ENCODE data around the gene WDR64. TPM values are rescaled to one million over a fixed set of nuclear protein-coding genes. Genes with fewer than 3 reads are reported as not detected.

WDR64 gene
- total RNA-seq, 1 donor from 2014 or later = not detected

GRCh38 chr1:241684108-241684507 is 32.0 kb downstream of the WDR64 start:
- no peak for DNase-seq (ENCODE audit: extremely low spot score in 2 of 2)
- Histone ChIP-seq H3K27ac (no peak overlapping the region), H3K4me1 (no peaks in the 10 kb centered on the region), H3K4me3 (no peak overlapping the region), H3K9me3 (no peaks in the 10 kb centered on the region), H3K36me3 (no peaks in the 10 kb centered on the region), H3K27me3 (no peaks in the 10 kb centered on the region)
- TF ChIP-seq CTCF (IDR thresholded peaks at IDR 0.05) (no peak), POLR2A (IDR thresholded peaks at IDR 0.05) (no peak)
- intact Hi-C loops (cut with DNase I) = no loop called here

- Histone ChIP-seq H3K36me3 (no peaks in the 10 kb centered on the region), H3K4me1 (no peaks in the 10 kb centered on the region), H3K9me3 (no peaks in the 10 kb centered on the region), H3K4me3 (no peak overlapping the region), H3K27ac (no peak overlapping the region), H3K27me3 (no peaks in the 10 kb centered on the region)
- no peak for TF ChIP-seq POLR2A (IDR thresholded peaks at IDR 0.05)
- TF ChIP-seq POLR2AphosphoS5 (IDR thresholded peaks at IDR 0.05; ENCODE audit: insufficient read depth in 1 of 2, low read depth in 1 of 2) = peak in 1 of 2 donors; percentile 58
- TF ChIP-seq CTCF (IDR thresholded peaks at IDR 0.05) = no peak
- intact Hi-C loops (cut with DNase I) = no loop called here
- DNase-seq (ENCODE audit: extremely low spot score in 2 of 2) = no peak
Measured at GRCh38 chr1:241688940-241689368, 36.9 kb downstream of the WDR64 start.

GRCh38 chr1:241695246-241696171 is 43.4 kb downstream of the WDR64 start:
- H3K9me3 ChIP-seq = no peaks in the 10 kb centered on the region
- DNase-seq (ENCODE audit: extremely low spot score in 2 of 2) = no peak
- no peaks in the 10 kb centered on the region for H3K4me1 ChIP-seq
- H3K4me3 ChIP-seq = no peak overlapping the region
- TF ChIP-seq POLR2A (IDR thresholded peaks at IDR 0.05) = no peak
- no peak for TF ChIP-seq POLR2AphosphoS5 (IDR thresholded peaks at IDR 0.05; ENCODE audit: insufficient read depth in 1 of 2, low read depth in 1 of 2)
- no peak for TF ChIP-seq CTCF (IDR thresholded peaks at IDR 0.05)
- H3K27ac ChIP-seq = no peak overlapping the region
- no peaks in the 10 kb centered on the region for H3K27me3 ChIP-seq
- H3K36me3 ChIP-seq = no peaks in the 10 kb centered on the region
- intact Hi-C loops (cut with DNase I) = no loop called here

GRCh38 chr1:241696172-241696814 is 44.2 kb downstream of the WDR64 start:
- Histone ChIP-seq H3K27ac (no peak overlapping the region), H3K4me1 (no peaks in the 10 kb centered on the region), H3K36me3 (no peaks in the 10 kb centered on the region), H3K9me3 (no peaks in the 10 kb centered on the region), H3K4me3 (no peak overlapping the region), H3K27me3 (no peaks in the 10 kb centered on the region)
- TF ChIP-seq POLR2A (IDR thresholded peaks at IDR 0.05) (no peak), CTCF (IDR thresholded peaks at IDR 0.05) (no peak), POLR2AphosphoS5 (IDR thresholded peaks at IDR 0.05; ENCODE audit: insufficient read depth in 1 of 2, low read depth in 1 of 2) (no peak)
- no peak for DNase-seq (ENCODE audit: extremely low spot score in 2 of 2)
- intact Hi-C loops (cut with DNase I) = no loop called here
